Mucosa of stomach (tissue), 1 donor: Measurements from ENCODE around the gene LXN.

Experiments
- H3K27me3 ChIP-seq: one replicate; pipeline ENCODE4 v1.7.0; 2013; ENCODE audit warnings: mild to moderate bottlenecking, low read length; ENCODE audit not compliant: control insufficient read depth, insufficient read depth
- H3K36me3 ChIP-seq: one replicate; pipeline ENCODE4 v1.7.0; 2013; ENCODE audit warnings: low read length; ENCODE audit not compliant: control insufficient read depth, insufficient read depth
- H3K4me1 ChIP-seq: one replicate; pipeline ENCODE4 v1.7.0; 2013; ENCODE audit warnings: mild to moderate bottlenecking, low read length; ENCODE audit not compliant: control insufficient read depth, insufficient read depth
- H3K4me3 ChIP-seq: one replicate; pipeline ENCODE4 v1.7.0; 2013; ENCODE audit warnings: low read length
- H3K9ac ChIP-seq: one replicate; pipeline ENCODE4 v1.7.0; 2013; ENCODE audit warnings: mild to moderate bottlenecking, low read length, moderate library complexity
- H3K9me3 ChIP-seq: one replicate; pipeline ENCODE4 v1.7.0; 2013; ENCODE audit warnings: mild to moderate bottlenecking, low read length, moderate library complexity; ENCODE audit not compliant: control insufficient read depth
- donor health status: Pancreatic carcinoma.

LXN gene

GRCh38 chr3:158672215-158673176 lies at the start of gene LXN:
Gene LXN, minus strand, starts transcription at chr3:158672648. Its CDS starts 170 bp downstream, at chr3:158672478.
- H3K36me3 ChIP-seq, result no peaks in the 10 kb centered on the region
- H3K4me1 ChIP-seq, result peaks cover 6% of the 10 kb centered on the region
- peak within 1 kb of the TSS; percentile 40 for H3K4me3 ChIP-seq
- H3K9me3 ChIP-seq, result no peaks in the 10 kb centered on the region
- peak within 1 kb of the TSS; percentile 83 for H3K9ac ChIP-seq
- H3K27me3 ChIP-seq, result no peaks in the 10 kb centered on the region

GRCh38 chr3:158722108-158722507 lies 49.7 kb upstream of the LXN start:
- no peak overlapping the region for H3K4me3 ChIP-seq
- no peaks in the 10 kb centered on the region for H3K27me3 ChIP-seq
- H3K4me1 ChIP-seq, result peaks cover 36% of the 10 kb centered on the region
- H3K9ac ChIP-seq, result no peak overlapping the region
- H3K36me3 ChIP-seq, result no peaks in the 10 kb centered on the region
- H3K9me3 ChIP-seq, result no peaks in the 10 kb centered on the region

GRCh38 chr3:158718490-158719170 lies 46.2 kb upstream of the LXN start:
- Histone ChIP-seq H3K9ac (no peak overlapping the region), H3K9me3 (no peaks in the 10 kb centered on the region), H3K4me3 (no peak overlapping the region), H3K36me3 (no peaks in the 10 kb centered on the region), H3K27me3 (no peaks in the 10 kb centered on the region), H3K4me1 (peaks cover 15% of the 10 kb centered on the region)

GRCh38 chr3:158717576-158717975 lies 45.1 kb upstream of the LXN start:
- Histone ChIP-seq H3K9me3 (no peaks in the 10 kb centered on the region), H3K9ac (no peak overlapping the region), H3K4me1 (peaks cover 13% of the 10 kb centered on the region), H3K36me3 (no peaks in the 10 kb centered on the region), H3K4me3 (no peak overlapping the region), H3K27me3 (no peaks in the 10 kb centered on the region)

- no peak overlapping the region for H3K9ac ChIP-seq
- peaks cover 11% of the 10 kb centered on the region for H3K4me1 ChIP-seq
- H3K36me3 ChIP-seq, result no peaks in the 10 kb centered on the region
Measured at GRCh38 chr3:158713094-158713499, 40.6 kb upstream of the LXN start.

GRCh38 chr3:158712443-158712842 lies 40.0 kb upstream of the LXN start:
- Histone ChIP-seq H3K4me3 (no peak overlapping the region), H3K27me3 (no peaks in the 10 kb centered on the region), H3K9me3 (no peaks in the 10 kb centered on the region), H3K9ac (no peak overlapping the region), H3K36me3 (no peaks in the 10 kb centered on the region), H3K4me1 (peaks cover 11% of the 10 kb centered on the region)

More at GRCh38 chr3:158713094-158713499, 40.6 kb upstream of the LXN start:
- Histone ChIP-seq H3K9me3 (no peaks in the 10 kb centered on the region), H3K4me3 (no peak overlapping the region), H3K27me3 (no peaks in the 10 kb centered on the region)

GRCh38 chr3:158711886-158712285 lies 39.4 kb upstream of the LXN start:
- no peak overlapping the region for H3K9ac ChIP-seq
- H3K36me3 ChIP-seq, result no peaks in the 10 kb centered on the region
- no peaks in the 10 kb centered on the region for H3K9me3 ChIP-seq
- H3K4me1 ChIP-seq, result peaks cover 11% of the 10 kb centered on the region
- H3K27me3 ChIP-seq, result no peaks in the 10 kb centered on the region
- H3K4me3 ChIP-seq, result no peak overlapping the region

- no peak overlapping the region for H3K9ac ChIP-seq
- no peaks in the 10 kb centered on the region for H3K9me3 ChIP-seq
- H3K4me3 ChIP-seq, result no peak overlapping the region
- H3K36me3 ChIP-seq, result no peaks in the 10 kb centered on the region
- peaks cover 11% of the 10 kb centered on the region for H3K4me1 ChIP-seq
- H3K27me3 ChIP-seq, result no peaks in the 10 kb centered on the region
Measured at GRCh38 chr3:158710601-158711000, 38.2 kb upstream of the LXN start.

- H3K36me3 ChIP-seq, result no peaks in the 10 kb centered on the region
- H3K4me3 ChIP-seq, result no peak overlapping the region
- H3K4me1 ChIP-seq, result peaks cover 11% of the 10 kb centered on the region
Measured at GRCh38 chr3:158709666-158710083, 37.2 kb upstream of the LXN start.

GRCh38 chr3:158703566-158703965 lies 31.1 kb upstream of the LXN start:
- H3K4me3 ChIP-seq, result no peak overlapping the region
- H3K27me3 ChIP-seq, result no peaks in the 10 kb centered on the region
- H3K4me1 ChIP-seq, result no peaks in the 10 kb centered on the region
- no peaks in the 10 kb centered on the region for H3K36me3 ChIP-seq
- H3K9ac ChIP-seq, result no peak overlapping the region
- H3K9me3 ChIP-seq, result no peaks in the 10 kb centered on the region

More at GRCh38 chr3:158709666-158710083, 37.2 kb upstream of the LXN start:
- no peaks in the 10 kb centered on the region for H3K27me3 ChIP-seq
- H3K9me3 ChIP-seq, result no peaks in the 10 kb centered on the region
- no peak overlapping the region for H3K9ac ChIP-seq

- no peaks in the 10 kb centered on the region for H3K4me1 ChIP-seq
- no peak overlapping the region for H3K9ac ChIP-seq
- H3K4me3 ChIP-seq, result no peak overlapping the region
- no peaks in the 10 kb centered on the region for H3K36me3 ChIP-seq
- no peaks in the 10 kb centered on the region for H3K9me3 ChIP-seq
- H3K27me3 ChIP-seq, result no peaks in the 10 kb centered on the region
Measured at GRCh38 chr3:158702815-158703481, 30.5 kb upstream of the LXN start.
